Skeletal muscle tissue (tissue), 4 donors: ENCODE results near the gene CCDC69. TPM values are rescaled to one million over a fixed set of nuclear protein-coding genes. Genes with fewer than 3 reads are reported as not detected.
A peak's percentile ranks its signal among the peaks of the same experiment; 100 is the strongest.
"Not testable (repeated sequence)": the region's sequence is repeated elsewhere in the genome, so short reads cannot be mapped to it uniquely, and the experiment has no call there.

Experiments
- H3K27ac ChIP-seq: one replicate; pipeline ENCODE4 v1.7.0; 2013; ENCODE audit warnings: mild to moderate bottlenecking, low read depth, low read length, inconsistent platforms
- H3K27me3 ChIP-seq, 3 donors: one replicate each; pipeline ENCODE4 v1.7.0; 2013; ENCODE audit warnings: low read length in 3 of 3; ENCODE audit not compliant: control insufficient read depth in 3 of 3, insufficient read depth in 3 of 3
- H3K36me3 ChIP-seq, 3 donors: one replicate each; pipeline ENCODE4 v1.7.0; 2013; ENCODE audit warnings: low read length in 3 of 3; ENCODE audit not compliant: control insufficient read depth in 3 of 3, insufficient read depth in 3 of 3
- H3K4me1 ChIP-seq, 3 donors: one replicate each; pipeline ENCODE4 v1.7.0; 2013; ENCODE audit warnings: low read length in 3 of 3, mild to moderate bottlenecking in 3 of 3; ENCODE audit not compliant: control insufficient read depth in 3 of 3, insufficient read depth in 3 of 3
- H3K4me3 ChIP-seq, 3 donors: one replicate each; pipeline ENCODE4 v1.7.0; 2013; ENCODE audit warnings: low read length in 3 of 3
- H3K9ac ChIP-seq, 3 donors: one replicate each; pipeline ENCODE4 v1.7.0; 2013; ENCODE audit warnings: low read length in 3 of 3, mild to moderate bottlenecking in 3 of 3, moderate library complexity in 2 of 3, low read depth in 1 of 3
- H3K9me3 ChIP-seq, 3 donors: one replicate each; pipeline ENCODE4 v1.7.0; 2013; ENCODE audit warnings: low read length in 3 of 3; ENCODE audit not compliant: control insufficient read depth in 3 of 3
- total RNA-seq: library from RNA; depleted of rRNA; stranded (reverse); fragments of >200 nt; gene quantifications from one replicate; pipeline ENCODE4 v1.2.3, GENCODE V29; 2014
- donor health status: Osteomylitis.

CCDC69 gene
- total RNA-seq, 1 donor from 2014 or later: 21.9 TPM

GRCh38 chr5:151200913-151201595 is 22.8 kb downstream of the CCDC69 start:
- no peaks in the 10 kb centered on the region for H3K9me3 ChIP-seq
- H3K9ac ChIP-seq: no peak overlapping the region
- H3K27ac ChIP-seq: no peak overlapping the region
- peaks cover 15 to 30% (median 20%) of the 10 kb centered on the region in 3 donors for H3K36me3 ChIP-seq
- H3K27me3 ChIP-seq: no peaks in the 10 kb centered on the region
- no peak overlapping the region for H3K4me3 ChIP-seq
- peaks cover 0 to 15% (median 3%) of the 10 kb centered on the region in 3 donors for H3K4me1 ChIP-seq

GRCh38 chr5:151199581-151200185 is 24.2 kb downstream of the CCDC69 start:
- no peak overlapping the region for H3K27ac ChIP-seq
- H3K4me1 ChIP-seq: peaks cover 0 to 15% (median 3%) of the 10 kb centered on the region in 3 donors
- no peaks in the 10 kb centered on the region for H3K27me3 ChIP-seq
- H3K9me3 ChIP-seq: no peaks in the 10 kb centered on the region
- H3K36me3 ChIP-seq: peaks cover 12 to 27% (median 20%) of the 10 kb centered on the region in 3 donors
- H3K9ac ChIP-seq: no peak overlapping the region
- no peak overlapping the region for H3K4me3 ChIP-seq

- Histone ChIP-seq H3K36me3 (peaks cover 12 to 27% (median 20%) of the 10 kb centered on the region in 3 donors), H3K27me3 (no peaks in the 10 kb centered on the region), H3K9ac (no peak overlapping the region), H3K27ac (no peak overlapping the region), H3K9me3 (no peaks in the 10 kb centered on the region), H3K4me1 (peaks cover 0 to 15% (median 3%) of the 10 kb centered on the region in 3 donors), H3K4me3 (no peak overlapping the region)
Observed at GRCh38 chr5:151198861-151199260, 25.0 kb downstream of the CCDC69 start.

- H3K9ac ChIP-seq, H3K4me1 ChIP-seq, H3K27me3 ChIP-seq, H3K4me3 ChIP-seq, H3K9me3 ChIP-seq: not testable (repeated sequence)
- H3K36me3 ChIP-seq: peaks cover 12 to 29% (median 16%) of the 10 kb centered on the region in 3 donors
- H3K27ac ChIP-seq: peak overlapping the region; percentile 70
Observed at GRCh38 chr5:151197291-151197600, 26.6 kb downstream of the CCDC69 start.

GRCh38 chr5:151196556-151197290 is 27.2 kb downstream of the CCDC69 start:
- H3K4me1 ChIP-seq: peaks cover 0 to 9% (median 0%) of the 10 kb centered on the region in 3 donors
- H3K4me3 ChIP-seq: no peak overlapping the region
- peaks cover 12 to 29% (median 16%) of the 10 kb centered on the region in 3 donors for H3K36me3 ChIP-seq
- H3K27ac ChIP-seq: peak overlapping the region; percentile 70
- no peaks in the 10 kb centered on the region for H3K27me3 ChIP-seq
- no peak overlapping the region for H3K9ac ChIP-seq
- H3K9me3 ChIP-seq: no peaks in the 10 kb centered on the region

- no peaks in the 10 kb centered on the region for H3K27me3 ChIP-seq
- H3K9ac ChIP-seq: no peak overlapping the region
- H3K36me3 ChIP-seq: peaks cover 10 to 21% (median 11%) of the 10 kb centered on the region in 3 donors
- no peaks in the 10 kb centered on the region for H3K9me3 ChIP-seq
- H3K4me3 ChIP-seq: no peak overlapping the region
- H3K4me1 ChIP-seq: peaks cover 0 to 9% (median 0%) of the 10 kb centered on the region in 3 donors
- no peak overlapping the region for H3K27ac ChIP-seq
Observed at GRCh38 chr5:151195622-151196021, 28.3 kb downstream of the CCDC69 start.

GRCh38 chr5:151192626-151193025 is 31.3 kb downstream of the CCDC69 start:
- peaks cover 0 to 7% (median 5%) of the 10 kb centered on the region in 3 donors for H3K36me3 ChIP-seq

GRCh38 chr5:151191661-151192060 is 32.2 kb downstream of the CCDC69 start:
- Histone ChIP-seq H3K9ac (no peak overlapping the region), H3K4me1 (peaks cover 0 to 4% (median 0%) of the 10 kb centered on the region in 3 donors), H3K27me3 (no peaks in the 10 kb centered on the region), H3K36me3 (peaks cover 0 to 15% (median 14%) of the 10 kb centered on the region in 3 donors), H3K9me3 (no peaks in the 10 kb centered on the region), H3K4me3 (no peak overlapping the region), H3K27ac (no peak overlapping the region)

More at GRCh38 chr5:151192626-151193025, 31.3 kb downstream of the CCDC69 start:
- H3K27ac ChIP-seq: no peak overlapping the region
- H3K9me3 ChIP-seq: no peaks in the 10 kb centered on the region
- no peak overlapping the region for H3K4me3 ChIP-seq
- H3K9ac ChIP-seq: no peak overlapping the region
- peaks cover 0 to 9% (median 0%) of the 10 kb centered on the region in 3 donors for H3K4me1 ChIP-seq
- H3K27me3 ChIP-seq: no peaks in the 10 kb centered on the region

- no peaks in the 10 kb centered on the region for H3K9me3 ChIP-seq
- H3K36me3 ChIP-seq: peaks cover 12 to 32% (median 30%) of the 10 kb centered on the region in 3 donors
- H3K27me3 ChIP-seq: no peaks in the 10 kb centered on the region
- no peaks in the 10 kb centered on the region for H3K4me1 ChIP-seq
- no peak overlapping the region for H3K27ac ChIP-seq
- H3K9ac ChIP-seq: no peak overlapping the region
- H3K4me3 ChIP-seq: no peak overlapping the region
Observed at GRCh38 chr5:151189151-151189550, 34.7 kb downstream of the CCDC69 start.

- Histone ChIP-seq H3K9me3 (no peaks in the 10 kb centered on the region), H3K36me3 (peaks cover 23 to 54% (median 52%) of the 10 kb centered on the region in 3 donors), H3K27me3 (no peaks in the 10 kb centered on the region), H3K4me1 (no peaks in the 10 kb centered on the region), H3K4me3 (no peak overlapping the region), H3K9ac (no peak overlapping the region), H3K27ac (no peak overlapping the region)
Observed at GRCh38 chr5:151186538-151186937, 37.4 kb downstream of the CCDC69 start.
